ENCODE results near the gene LARGE1.

DNA sequence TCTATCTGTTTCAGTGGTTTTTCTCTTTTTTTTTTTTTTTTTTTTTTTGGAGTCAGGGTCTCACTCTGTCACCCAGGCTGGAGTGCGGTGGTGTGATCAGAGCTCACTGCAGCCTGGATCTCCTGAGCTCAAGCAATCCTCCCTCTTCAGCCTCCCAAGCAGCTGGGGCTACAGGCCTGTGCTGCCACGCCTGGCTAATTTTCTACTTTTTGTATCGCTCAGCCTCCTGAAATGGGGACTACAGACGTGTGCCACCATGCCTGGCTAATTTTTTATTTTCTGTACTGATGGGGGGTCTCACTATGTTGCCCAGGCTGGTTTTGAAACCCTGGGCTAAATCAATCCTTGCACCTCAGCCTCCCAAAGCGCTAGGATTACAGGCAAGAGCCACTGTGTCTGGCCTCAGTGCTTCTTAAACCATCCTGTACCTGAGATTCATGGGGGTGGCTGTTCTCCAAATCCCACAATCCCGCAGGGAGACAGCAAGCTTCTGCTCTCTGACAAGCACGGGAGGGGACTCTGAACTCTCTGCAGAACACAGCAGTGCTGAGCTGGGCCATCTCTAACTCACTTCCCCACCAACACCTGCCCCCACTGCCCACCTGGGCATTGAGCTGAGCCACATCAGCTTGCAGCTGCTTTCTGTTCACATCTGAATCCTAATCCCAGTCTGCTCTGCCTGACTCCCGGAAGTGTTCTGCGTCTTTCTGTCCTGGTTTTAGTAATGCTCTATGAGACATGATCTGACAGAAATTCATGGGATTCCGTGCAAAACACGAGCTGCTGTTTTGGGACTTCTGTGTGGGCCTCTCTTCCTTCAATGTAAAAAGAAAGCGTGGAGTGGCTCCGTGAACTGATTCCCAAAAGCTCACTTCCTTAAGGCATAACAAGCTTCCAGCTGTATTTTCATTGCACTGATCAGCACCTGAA, 400.0 kb downstream of the LARGE1 start:
- TF ChIP-seq, protein P1, sequence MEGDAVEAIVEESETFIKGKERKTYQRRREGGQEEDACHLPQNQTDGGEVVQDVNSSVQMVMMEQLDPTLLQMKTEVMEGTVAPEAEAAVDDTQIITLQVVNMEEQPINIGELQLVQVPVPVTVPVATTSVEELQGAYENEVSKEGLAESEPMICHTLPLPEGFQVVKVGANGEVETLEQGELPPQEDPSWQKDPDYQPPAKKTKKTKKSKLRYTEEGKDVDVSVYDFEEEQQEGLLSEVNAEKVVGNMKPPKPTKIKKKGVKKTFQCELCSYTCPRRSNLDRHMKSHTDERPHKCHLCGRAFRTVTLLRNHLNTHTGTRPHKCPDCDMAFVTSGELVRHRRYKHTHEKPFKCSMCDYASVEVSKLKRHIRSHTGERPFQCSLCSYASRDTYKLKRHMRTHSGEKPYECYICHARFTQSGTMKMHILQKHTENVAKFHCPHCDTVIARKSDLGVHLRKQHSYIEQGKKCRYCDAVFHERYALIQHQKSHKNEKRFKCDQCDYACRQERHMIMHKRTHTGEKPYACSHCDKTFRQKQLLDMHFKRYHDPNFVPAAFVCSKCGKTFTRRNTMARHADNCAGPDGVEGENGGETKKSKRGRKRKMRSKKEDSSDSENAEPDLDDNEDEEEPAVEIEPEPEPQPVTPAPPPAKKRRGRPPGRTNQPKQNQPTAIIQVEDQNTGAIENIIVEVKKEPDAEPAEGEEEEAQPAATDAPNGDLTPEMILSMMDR (IDR thresholded peaks at IDR 0.05 in 8 of 11, conservative IDR thresholded peaks at IDR 0.05 in 3 of 11) = no peak
- TF ChIP-seq POLR2AphosphoS5 (IDR thresholded peaks at IDR 0.05) (no peak), POLR2A (IDR thresholded peaks at IDR 0.05) (no peak)
